Osteocyte (in vitro differentiated cells): ENCODE data around the gene ROR2. TPM values are rescaled to one million over a fixed set of nuclear protein-coding genes. Genes with fewer than 3 reads are reported as not detected.

Source experiments
- DNase-seq: peaks from one replicate; pipeline ENCODE4 v3.0.0; 2021; ENCODE audit warnings: mixed read lengths; ENCODE audit not compliant: unreplicated experiment; ENCODE audit errors: extremely low spot score
- H3K27ac Mint-ChIP-seq: one replicate; pipeline ENCODE4 v1.8.0; 2021; ENCODE audit warnings: mild to moderate bottlenecking, mixed read lengths; ENCODE audit not compliant: unreplicated experiment
- H3K27me3 Mint-ChIP-seq: one replicate; pipeline ENCODE4 v1.8.0; 2021; ENCODE audit warnings: mixed read lengths; ENCODE audit not compliant: unreplicated experiment
- H3K36me3 Mint-ChIP-seq: one replicate; pipeline ENCODE4 v1.8.0; 2021; ENCODE audit warnings: mixed read lengths; ENCODE audit not compliant: unreplicated experiment
- H3K4me1 Mint-ChIP-seq: one replicate; pipeline ENCODE4 v1.8.0; 2021; ENCODE audit warnings: mixed read lengths; ENCODE audit not compliant: unreplicated experiment
- H3K4me3 Mint-ChIP-seq: one replicate; pipeline ENCODE4 v1.8.0; 2021; ENCODE audit warnings: mild to moderate bottlenecking, moderate library complexity, mixed read lengths; ENCODE audit not compliant: unreplicated experiment
- H3K9me3 Mint-ChIP-seq: one replicate; pipeline ENCODE4 v1.8.0; 2021; ENCODE audit warnings: mixed read lengths; ENCODE audit not compliant: unreplicated experiment
- total RNA-seq: library from RNA; stranded (reverse); gene quantifications from 2 replicates; pipeline ENCODE4 v1.2.1, GENCODE V29; 2021
- TF ChIP-seq, protein P1 (sequence below): fragments of 200-600 bp; sonication (generic); IDR thresholded peaks from 2 replicates; pipeline ENCODE4 v1.5.0; 2021; ENCODE audit warnings: antibody characterized with exemption, mild to moderate bottlenecking, moderate library complexity

ROR2 gene
- total RNA-seq, 1 donor from 2014 or later, result 48.2 TPM

DNA sequence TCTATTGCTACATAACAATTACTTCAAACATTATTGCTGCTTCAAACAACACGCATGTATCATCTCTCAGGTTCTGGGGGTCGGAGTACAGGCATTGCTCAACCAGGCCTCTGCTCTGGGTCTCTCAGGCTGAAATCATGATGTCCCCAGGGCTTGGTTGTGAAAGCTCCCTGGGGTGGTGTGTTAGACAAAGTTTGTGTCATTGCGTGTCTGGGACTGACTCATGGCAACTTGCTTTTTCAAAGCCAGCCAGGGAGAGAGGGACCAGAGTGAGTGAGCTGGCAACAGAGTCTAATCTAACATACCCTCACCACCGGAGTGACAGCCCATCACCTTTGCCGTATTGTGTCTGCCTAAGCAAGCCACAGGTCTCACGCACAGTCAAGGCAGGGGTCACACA lies 267.2 kb downstream of the ROR2 start:
- no peaks in the 10 kb centered on the region for H3K27me3 Mint-ChIP-seq
- peaks cover 7% of the 10 kb centered on the region for H3K4me1 Mint-ChIP-seq
- TF ChIP-seq, protein P1, sequence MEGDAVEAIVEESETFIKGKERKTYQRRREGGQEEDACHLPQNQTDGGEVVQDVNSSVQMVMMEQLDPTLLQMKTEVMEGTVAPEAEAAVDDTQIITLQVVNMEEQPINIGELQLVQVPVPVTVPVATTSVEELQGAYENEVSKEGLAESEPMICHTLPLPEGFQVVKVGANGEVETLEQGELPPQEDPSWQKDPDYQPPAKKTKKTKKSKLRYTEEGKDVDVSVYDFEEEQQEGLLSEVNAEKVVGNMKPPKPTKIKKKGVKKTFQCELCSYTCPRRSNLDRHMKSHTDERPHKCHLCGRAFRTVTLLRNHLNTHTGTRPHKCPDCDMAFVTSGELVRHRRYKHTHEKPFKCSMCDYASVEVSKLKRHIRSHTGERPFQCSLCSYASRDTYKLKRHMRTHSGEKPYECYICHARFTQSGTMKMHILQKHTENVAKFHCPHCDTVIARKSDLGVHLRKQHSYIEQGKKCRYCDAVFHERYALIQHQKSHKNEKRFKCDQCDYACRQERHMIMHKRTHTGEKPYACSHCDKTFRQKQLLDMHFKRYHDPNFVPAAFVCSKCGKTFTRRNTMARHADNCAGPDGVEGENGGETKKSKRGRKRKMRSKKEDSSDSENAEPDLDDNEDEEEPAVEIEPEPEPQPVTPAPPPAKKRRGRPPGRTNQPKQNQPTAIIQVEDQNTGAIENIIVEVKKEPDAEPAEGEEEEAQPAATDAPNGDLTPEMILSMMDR, result no peak
- H3K36me3 Mint-ChIP-seq, result no peaks in the 10 kb centered on the region
- no peak for DNase-seq
- no peak overlapping the region for H3K4me3 Mint-ChIP-seq
- no peaks in the 10 kb centered on the region for H3K9me3 Mint-ChIP-seq
- H3K27ac Mint-ChIP-seq, result no peak overlapping the region

DNA sequence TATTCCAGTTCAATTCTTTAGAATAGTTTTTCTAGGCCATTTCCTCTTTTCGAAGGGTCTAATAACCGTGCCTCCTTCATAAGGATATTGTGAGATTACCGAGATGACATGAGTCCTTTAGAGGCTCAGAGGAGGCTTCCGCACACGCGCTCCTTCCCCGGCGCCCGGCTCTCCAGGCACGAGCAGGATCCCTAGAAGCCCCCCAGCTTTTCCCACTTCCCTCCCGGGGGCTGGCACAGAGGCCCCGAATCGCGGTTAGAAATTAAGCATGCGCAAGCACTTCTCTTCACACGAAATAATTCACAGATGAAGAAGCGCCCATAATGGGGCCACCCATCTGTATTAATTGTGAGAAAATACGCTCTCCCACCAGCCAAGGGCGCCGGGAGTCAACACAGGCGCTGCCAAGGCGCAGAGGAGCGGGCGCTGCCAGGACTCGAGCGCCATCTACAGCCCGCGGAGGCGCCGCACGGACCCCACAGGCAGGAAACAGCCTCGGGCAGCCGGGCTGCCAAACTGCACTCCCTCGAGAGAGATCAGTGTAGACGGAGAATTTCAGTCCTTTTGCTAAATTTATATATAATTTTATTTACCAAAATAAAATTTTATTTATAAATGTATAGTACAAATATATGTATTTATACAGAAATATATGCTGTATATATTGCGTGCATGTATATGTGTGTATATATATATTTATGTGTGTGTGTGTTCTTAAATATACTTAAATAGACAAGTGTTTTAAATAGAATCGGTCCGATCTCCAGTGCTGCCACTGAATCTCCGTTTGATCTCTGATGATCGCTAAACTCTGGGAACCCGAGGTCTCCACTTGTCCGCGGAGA lies 268.3 kb downstream of the ROR2 start:
- Mint-ChIP-seq H3K27ac (no peak overlapping the region), H3K4me1 (peaks cover 19% of the 10 kb centered on the region), H3K36me3 (no peaks in the 10 kb centered on the region), H3K4me3 (no peak overlapping the region), H3K9me3 (no peaks in the 10 kb centered on the region), H3K27me3 (no peaks in the 10 kb centered on the region)
- DNase-seq, result peak; percentile 90
- TF ChIP-seq, protein P1, result peak; percentile 91

DNA sequence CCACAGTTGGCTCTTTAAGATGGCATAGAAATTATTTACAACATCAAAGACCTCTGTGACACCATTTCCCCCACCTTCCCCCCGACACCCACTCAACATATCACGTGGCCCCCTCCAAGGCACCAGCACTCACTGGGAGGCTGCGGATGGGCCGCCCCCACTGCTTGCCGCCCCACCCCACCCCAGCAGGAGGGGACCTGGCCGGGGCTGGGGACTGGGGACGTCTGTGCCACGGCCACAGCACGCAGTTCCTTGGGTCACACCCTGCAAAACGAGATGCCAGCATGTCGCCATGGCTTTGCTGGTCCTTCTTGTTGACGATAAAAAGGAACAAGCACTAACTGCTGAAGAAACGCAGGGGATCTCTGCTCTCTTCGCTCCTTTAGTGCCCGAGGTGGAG lies 269.0 kb downstream of the ROR2 start:
- peaks cover 19% of the 10 kb centered on the region for H3K4me1 Mint-ChIP-seq
- TF ChIP-seq, protein P1, result no peak
- H3K9me3 Mint-ChIP-seq, result no peaks in the 10 kb centered on the region
- DNase-seq, result no peak
- H3K27ac Mint-ChIP-seq, result no peak overlapping the region
- H3K4me3 Mint-ChIP-seq, result no peak overlapping the region
- no peaks in the 10 kb centered on the region for H3K36me3 Mint-ChIP-seq
- H3K27me3 Mint-ChIP-seq, result no peaks in the 10 kb centered on the region

DNA sequence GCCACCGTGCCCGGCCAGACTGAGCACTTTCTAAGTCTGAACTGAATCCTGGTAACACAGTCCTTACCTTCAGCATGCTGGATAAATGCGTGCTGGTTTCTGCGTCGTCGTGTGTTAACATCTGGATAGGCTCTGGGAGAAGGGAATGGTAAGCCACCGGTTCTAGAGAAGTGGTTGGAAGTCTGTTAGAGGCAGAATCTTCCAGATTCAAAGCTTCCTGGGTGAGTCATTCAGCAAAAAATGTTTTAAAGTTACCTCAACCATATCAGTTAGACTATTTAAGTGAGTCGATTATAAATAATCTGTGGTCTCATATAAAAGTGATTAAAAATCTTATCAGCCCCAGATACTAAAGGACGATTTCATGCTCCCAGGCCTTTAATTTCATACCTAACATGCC lies 269.9 kb downstream of the ROR2 start:
- H3K27me3 Mint-ChIP-seq, result peaks cover under 1% of the 10 kb centered on the region
- TF ChIP-seq, protein P1, result no peak
- no peaks in the 10 kb centered on the region for H3K36me3 Mint-ChIP-seq
- H3K27ac Mint-ChIP-seq, result no peak overlapping the region
- DNase-seq, result no peak
- no peak overlapping the region for H3K4me3 Mint-ChIP-seq
- H3K9me3 Mint-ChIP-seq, result no peaks in the 10 kb centered on the region
- peaks cover 19% of the 10 kb centered on the region for H3K4me1 Mint-ChIP-seq

DNA sequence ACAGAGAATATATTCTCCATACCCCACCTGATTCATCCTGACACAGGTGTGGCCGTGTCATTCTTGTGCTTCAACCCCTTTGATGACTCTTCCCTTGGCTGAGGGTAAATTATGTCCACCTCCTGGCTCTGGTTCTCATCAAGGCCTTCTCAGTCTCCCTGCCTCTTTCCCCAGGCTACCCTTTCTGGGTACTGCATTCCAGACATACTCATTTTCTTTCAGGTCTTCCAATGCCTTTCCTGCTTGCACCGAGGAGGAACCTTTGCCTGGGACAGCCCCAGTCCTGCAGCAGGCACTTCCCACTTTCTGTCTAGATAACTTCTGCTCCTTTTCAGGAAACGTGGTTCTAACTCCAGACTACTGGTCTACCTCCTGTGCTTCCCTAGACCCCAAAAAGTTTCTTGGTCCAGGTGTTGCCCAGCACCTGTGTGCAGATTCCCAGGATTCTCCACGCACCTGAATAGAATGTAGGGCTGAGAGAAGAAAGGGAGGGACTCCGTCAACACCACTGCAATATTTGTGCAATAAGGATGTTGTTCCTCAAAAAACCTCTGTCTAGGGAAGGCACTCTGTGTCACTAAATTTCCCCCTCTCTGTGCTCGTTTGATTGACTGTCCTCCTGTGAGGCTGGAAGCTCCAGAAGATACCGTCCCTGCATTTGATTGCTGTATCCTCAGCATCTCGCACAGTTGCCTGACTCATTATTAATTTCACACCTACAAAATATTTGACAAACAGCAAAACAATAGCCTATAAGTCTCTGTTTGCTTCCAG lies 271.0 kb downstream of the ROR2 start:
- Mint-ChIP-seq H3K27me3 (peaks cover 11% of the 10 kb centered on the region), H3K4me1 (peaks cover 19% of the 10 kb centered on the region), H3K27ac (no peak overlapping the region), H3K4me3 (no peak overlapping the region), H3K36me3 (no peaks in the 10 kb centered on the region), H3K9me3 (no peaks in the 10 kb centered on the region)
- TF ChIP-seq, protein P1, result no peak
- no peak for DNase-seq
